CD4-positive, alpha-beta T cell (primary cell): ENCODE measurements around the gene NOVA1. TPM values are rescaled to one million over a fixed set of nuclear protein-coding genes. Genes with fewer than 3 reads are reported as not detected.

ENCODE experiments used
- ATAC-seq: fragments of 200-7000 bp; cut with Tn5 transposase; one replicate; pipeline ENCODE4 v1.10.0; 2022; ENCODE audit warnings: mild to moderate bottlenecking; ENCODE audit not compliant: poor library complexity
- CTCF ChIA-PET: fragments of 350-600 bp; sonication (Branson Sonifier 250); formaldehyde crosslinking; loops from one replicate; lab custom pipeline; 2021; ENCODE audit warnings: antibody characterized with exemption, inconsistent platforms; lab: Charles Lee
- POLR2A ChIA-PET: fragments of 350-600 bp; sonication (Branson Sonifier 250); formaldehyde crosslinking; loops from one replicate; lab custom pipeline; 2021; ENCODE audit warnings: antibody characterized with exemption, inconsistent platforms; lab: Charles Lee
- DNase-seq, 14 experiments: peaks; one replicate each; pipeline ENCODE4 v3.0.0-alpha.2; 2013 to 2020; ENCODE audit warnings: mixed read lengths in 2 of 14
- H3K27ac ChIP-seq, 2 donors: one replicate each; pipeline versions ENCODE4 v1.5.1 to v1.7.0; 2013; ENCODE audit warnings: low read length in 2 of 2, low read depth in 1 of 2, mild to moderate bottlenecking in 1 of 2
- H3K27me3 ChIP-seq, 2 experiments: 1 replicate in 1 of 2; 2 replicates in 1 of 2; pipeline versions ENCODE4 v1.6.1 to v1.7.0; 2013; ENCODE audit warnings: low read length in 2 of 2, control low read depth in 1 of 2, mild to moderate bottlenecking in 1 of 2, moderate library complexity in 1 of 2; ENCODE audit not compliant: insufficient read depth in 2 of 2, control insufficient read depth in 1 of 2
- H3K36me3 ChIP-seq: one replicate; pipeline ENCODE4 v1.6.1; 2013; ENCODE audit warnings: low read length, control low read depth; ENCODE audit not compliant: insufficient read depth
- H3K4me1 ChIP-seq: one replicate; pipeline ENCODE4 v1.6.1; 2013; ENCODE audit warnings: low read length, control low read depth; ENCODE audit not compliant: insufficient read depth
- H3K4me3 ChIP-seq: one replicate; pipeline ENCODE4 v1.5.1; 2013; ENCODE audit warnings: mild to moderate bottlenecking, low read length, moderate library complexity
- H3K9me3 ChIP-seq, 2 experiments: 1 replicate in 1 of 2; 2 replicates in 1 of 2; pipeline versions ENCODE4 v1.6.1 to v1.7.0; 2013; ENCODE audit warnings: low read length in 2 of 2, mild to moderate bottlenecking in 2 of 2, control low read depth in 1 of 2, moderate library complexity in 1 of 2; ENCODE audit not compliant: control insufficient read depth in 1 of 2, insufficient read depth in 1 of 2
- H3K27ac Mint-ChIP-seq: one replicate; pipeline ENCODE4 v1.8.0; 2020; ENCODE audit warnings: mixed read lengths
- H3K27me3 Mint-ChIP-seq: one replicate; pipeline ENCODE4 v1.8.0; 2021; ENCODE audit warnings: mixed read lengths
- H3K36me3 Mint-ChIP-seq: one replicate; pipeline ENCODE4 v1.8.0; 2021; ENCODE audit warnings: low read depth, mixed read lengths
- H3K4me1 Mint-ChIP-seq: one replicate; pipeline ENCODE4 v1.8.0; 2021; ENCODE audit warnings: low read depth, mixed read lengths
- H3K4me3 Mint-ChIP-seq: one replicate; pipeline ENCODE4 v1.8.0; 2020; ENCODE audit warnings: mild to moderate bottlenecking, mixed read lengths
- H3K9me3 Mint-ChIP-seq: one replicate; pipeline ENCODE4 v1.8.0; 2020; ENCODE audit warnings: mixed read lengths
- intact Hi-C, 2 experiments: fragments of 100-400 bp; cut with DNase I in 1 of 2; cut with micrococcal nuclease in 1 of 2; formaldehyde crosslinking; loops; one replicate each; pipeline versions ENCODE4 v1.15.1 to v1.9.0; 2023 to 2025; cut with DNase I, micrococcal nuclease
- total RNA-seq, 174 experiments: library from RNA in 2 of 174; stranded (reverse) in 2 of 174; gene quantifications; one replicate each; pipeline ENCODE4 v1.2.3 and lab custom pipeline; 2021 to 2026
- TF ChIP-seq, protein P1 (sequence below): fragments of 200-600 bp; IDR thresholded peaks from one replicate; pipeline ENCODE4 v1.8.0; 2022; ENCODE audit warnings: antibody characterized with exemption, mild to moderate bottlenecking

Gene NOVA1
- total RNA-seq, 2 experiments from 2014 or later, result 0.14 TPM; not detected in 1

GRCh38 chr14:26486922-26487321 is 110.9 kb downstream of the NOVA1 start:
- Mint-ChIP-seq H3K36me3 (no peaks in the 10 kb centered on the region), H3K4me3 (no peak overlapping the region), H3K27ac (no peak overlapping the region), H3K4me1 (no peaks in the 10 kb centered on the region), H3K9me3 (peaks cover 5% of the 10 kb centered on the region), H3K27me3 (no peaks in the 10 kb centered on the region)
- intact Hi-C loops, result no loop called here
- Histone ChIP-seq H3K9me3 (peaks cover 0 to 13% of the 10 kb centered on the region in 2 experiments), H3K4me3 (no peak overlapping the region), H3K27me3 (no peaks in the 10 kb centered on the region), H3K36me3 (no peaks in the 10 kb centered on the region), H3K27ac (no peak overlapping the region), H3K4me1 (no peaks in the 10 kb centered on the region)
- no peak for DNase-seq
- CTCF ChIA-PET, result no interaction called here
- ATAC-seq, result no peak
- POLR2A ChIA-PET, result no interaction called here
- TF ChIP-seq, protein P1, sequence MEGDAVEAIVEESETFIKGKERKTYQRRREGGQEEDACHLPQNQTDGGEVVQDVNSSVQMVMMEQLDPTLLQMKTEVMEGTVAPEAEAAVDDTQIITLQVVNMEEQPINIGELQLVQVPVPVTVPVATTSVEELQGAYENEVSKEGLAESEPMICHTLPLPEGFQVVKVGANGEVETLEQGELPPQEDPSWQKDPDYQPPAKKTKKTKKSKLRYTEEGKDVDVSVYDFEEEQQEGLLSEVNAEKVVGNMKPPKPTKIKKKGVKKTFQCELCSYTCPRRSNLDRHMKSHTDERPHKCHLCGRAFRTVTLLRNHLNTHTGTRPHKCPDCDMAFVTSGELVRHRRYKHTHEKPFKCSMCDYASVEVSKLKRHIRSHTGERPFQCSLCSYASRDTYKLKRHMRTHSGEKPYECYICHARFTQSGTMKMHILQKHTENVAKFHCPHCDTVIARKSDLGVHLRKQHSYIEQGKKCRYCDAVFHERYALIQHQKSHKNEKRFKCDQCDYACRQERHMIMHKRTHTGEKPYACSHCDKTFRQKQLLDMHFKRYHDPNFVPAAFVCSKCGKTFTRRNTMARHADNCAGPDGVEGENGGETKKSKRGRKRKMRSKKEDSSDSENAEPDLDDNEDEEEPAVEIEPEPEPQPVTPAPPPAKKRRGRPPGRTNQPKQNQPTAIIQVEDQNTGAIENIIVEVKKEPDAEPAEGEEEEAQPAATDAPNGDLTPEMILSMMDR, result no peak

DNA sequence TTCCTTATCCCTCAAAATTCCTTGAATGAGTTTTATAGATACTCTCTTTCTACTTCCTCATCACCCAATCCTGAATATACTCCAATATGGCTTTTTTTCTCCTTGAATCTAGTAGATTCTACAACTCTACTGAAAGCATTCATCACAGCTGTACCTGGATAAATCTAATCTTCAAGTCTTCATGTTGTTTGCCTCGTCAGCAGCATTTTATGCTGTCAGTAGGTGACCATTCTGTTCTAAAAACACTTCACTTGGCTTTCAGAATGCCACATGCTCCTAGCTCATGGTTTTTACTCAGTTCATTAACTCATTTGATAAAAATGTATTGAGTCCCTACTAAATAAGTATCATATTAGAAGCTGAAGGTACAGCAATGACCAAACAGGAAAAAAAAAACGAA is 113.3 kb downstream of the NOVA1 start:
- Mint-ChIP-seq H3K36me3 (no peaks in the 10 kb centered on the region), H3K27me3 (no peaks in the 10 kb centered on the region), H3K27ac (no peak overlapping the region), H3K4me1 (no peaks in the 10 kb centered on the region), H3K9me3 (peaks cover 7% of the 10 kb centered on the region), H3K4me3 (no peak overlapping the region)
- ChIA-PET CTCF (no interaction called here), POLR2A (no interaction called here)
- intact Hi-C loops, result no loop called here
- ATAC-seq (no peak), DNase-seq (no peak)
- no peaks in the 10 kb centered on the region for H3K36me3 ChIP-seq
- H3K9me3 ChIP-seq, result peaks cover 0 to 8% of the 10 kb centered on the region in 2 experiments
- TF ChIP-seq, protein P1, result no peak
- H3K4me1 ChIP-seq, result no peaks in the 10 kb centered on the region
- H3K27ac ChIP-seq, result no peak overlapping the region
- H3K4me3 ChIP-seq, result no peak overlapping the region
- H3K27me3 ChIP-seq, result no peaks in the 10 kb centered on the region

GRCh38 chr14:26478967-26479366 is 118.9 kb downstream of the NOVA1 start:
- CTCF ChIA-PET, result no interaction called here
- no peak overlapping the region for H3K27ac Mint-ChIP-seq

More at GRCh38 chr14:26478967-26479366, 118.9 kb downstream of the NOVA1 start:
- TF ChIP-seq, protein P1, result no peak
- peaks cover 0 to 9% of the 10 kb centered on the region in 2 experiments for H3K9me3 ChIP-seq
- intact Hi-C loops, result no loop called here
- POLR2A ChIA-PET, result no interaction called here
- Mint-ChIP-seq H3K4me3 (no peak overlapping the region), H3K36me3 (no peaks in the 10 kb centered on the region), H3K27me3 (no peaks in the 10 kb centered on the region), H3K9me3 (peaks cover 2% of the 10 kb centered on the region), H3K4me1 (no peaks in the 10 kb centered on the region)
- DNase-seq (no peak), ATAC-seq (no peak)
- H3K4me1 ChIP-seq, result no peaks in the 10 kb centered on the region
- no peak overlapping the region for H3K27ac ChIP-seq
- H3K27me3 ChIP-seq, result no peaks in the 10 kb centered on the region
- no peak overlapping the region for H3K4me3 ChIP-seq
- H3K36me3 ChIP-seq, result no peaks in the 10 kb centered on the region
